CD4-positive, CD25-positive, alpha-beta regulatory T cell (primary cell): ENCODE results near the gene CALN1. TPM values are rescaled to one million over a fixed set of nuclear protein-coding genes. Genes with fewer than 3 reads are reported as not detected.
"Not testable (repeated sequence)": the region's sequence is repeated elsewhere in the genome, so short reads cannot be mapped to it uniquely, and the experiment has no call there.

Experiments used
- ATAC-seq, 2 donors: fragments of 150-1000 bp; cut with Tn5 transposase; one replicate each; pipeline ENCODE4 v1.10.0; 2021; ENCODE audit warnings: low read depth in 2 of 2, moderate number of reproducible peaks in 2 of 2, moderate library complexity in 1 of 2
- DNase-seq, 3 donors: peaks; one replicate each; pipeline versions ENCODE4 v3.0.0 to v3.0.0-alpha.2; 2012 to 2022; ENCODE audit warnings: mixed read lengths in 1 of 3
- H3K27ac ChIP-seq: one replicate; pipeline ENCODE4 v1.7.0; 2013; ENCODE audit warnings: mild to moderate bottlenecking, low read length; ENCODE audit not compliant: insufficient read depth, poor library complexity, severe bottlenecking
- H3K27me3 ChIP-seq: one replicate; pipeline ENCODE4 v1.7.0; 2013; ENCODE audit warnings: low read length; ENCODE audit not compliant: control insufficient read depth, insufficient read depth
- H3K36me3 ChIP-seq: one replicate; pipeline ENCODE4 v1.7.0; 2013; ENCODE audit warnings: mild to moderate bottlenecking, low read length, moderate library complexity; ENCODE audit not compliant: control insufficient read depth, insufficient read depth
- H3K4me1 ChIP-seq: 2 replicates; pipeline ENCODE4 v1.7.0; 2013; ENCODE audit warnings: mild to moderate bottlenecking, low read length; ENCODE audit not compliant: insufficient read depth, control insufficient read depth, poor library complexity, severe bottlenecking
- H3K4me3 ChIP-seq: one replicate; pipeline ENCODE4 v1.7.0; 2013; ENCODE audit warnings: low read depth, mild to moderate bottlenecking, low read length, moderate library complexity
- H3K9me3 ChIP-seq, 2 experiments: 1 replicate in 1 of 2; 2 replicates in 1 of 2; pipeline ENCODE4 v1.7.0; 2013; ENCODE audit warnings: low read length in 2 of 2, mild to moderate bottlenecking in 1 of 2, moderate library complexity in 1 of 2; ENCODE audit not compliant: control insufficient read depth in 2 of 2
- H3K27ac Mint-ChIP-seq, 3 donors: one replicate each; pipeline ENCODE4 v1.8.0; 2020 to 2022; ENCODE audit warnings: mild to moderate bottlenecking in 3 of 3, mixed read lengths in 3 of 3, moderate library complexity in 2 of 3
- H3K27me3 Mint-ChIP-seq: one replicate; pipeline ENCODE4 v1.8.0; 2022; ENCODE audit warnings: mild to moderate bottlenecking, mixed read lengths
- H3K36me3 Mint-ChIP-seq: one replicate; pipeline ENCODE4 v1.8.0; 2020; ENCODE audit warnings: mixed read lengths
- H3K4me1 Mint-ChIP-seq, 4 donors: one replicate each; pipeline ENCODE4 v1.8.0; 2020 to 2022; ENCODE audit warnings: mixed read lengths in 4 of 4, mild to moderate bottlenecking in 1 of 4
- H3K4me3 Mint-ChIP-seq, 4 donors: one replicate each; pipeline ENCODE4 v1.8.0; 2020 to 2022; ENCODE audit warnings: mild to moderate bottlenecking in 4 of 4, mixed read lengths in 4 of 4, moderate library complexity in 3 of 4
- H3K9me3 Mint-ChIP-seq, 7 donors: one replicate each; pipeline ENCODE4 v1.8.0; 2020 to 2022; ENCODE audit warnings: mixed read lengths in 7 of 7, mild to moderate bottlenecking in 3 of 7, moderate library complexity in 2 of 7
- polyA plus RNA-seq, 4 donors: library from polyadenylated mRNA; unstranded; fragments of 300-500 nt; fragmentation: Illumina TruSeq; gene quantifications; one replicate each; pipeline ENCODE4 v1.2.3, GENCODE V29; 2021
- total RNA-seq: library from RNA; stranded (reverse); gene quantifications from one replicate; pipeline ENCODE4 v1.2.3, GENCODE V29; 2022

The CALN1 gene
- total and polyA plus RNA-seq, 5 donors from 2014 or later: 0.52 TPM; not detected in 4

- Histone ChIP-seq H3K36me3 (no peaks in the 10 kb centered on the region), H3K27me3 (no peaks in the 10 kb centered on the region), H3K4me3 (no peak overlapping the region), H3K27ac (no peak overlapping the region), H3K9me3 (no peaks in the 10 kb centered on the region), H3K4me1 (no peaks in the 10 kb centered on the region)
- Mint-ChIP-seq H3K27ac (no peak overlapping the region), H3K27me3 (no peaks in the 10 kb centered on the region), H3K4me3 (no peak overlapping the region), H3K4me1 (peaks cover 0 to 11% (median 0%) of the 10 kb centered on the region in 4 donors), H3K36me3 (no peaks in the 10 kb centered on the region), H3K9me3 (peaks cover 0 to 6% (median 0%) of the 10 kb centered on the region in 7 donors)
- no peak for DNase-seq
- no peak for ATAC-seq
Measured at GRCh38 chr7:72362246-72362645, 49.9 kb downstream of the CALN1 start.

GRCh38 chr7:72345208-72345727 is 66.9 kb downstream of the CALN1 start:
- Mint-ChIP-seq H3K27ac (no peak overlapping the region), H3K4me3 (no peak overlapping the region), H3K4me1 (peaks cover 0 to 2% (median 0%) of the 10 kb centered on the region in 4 donors), H3K9me3 (peaks cover 0 to 5% (median 2%) of the 10 kb centered on the region in 7 donors), H3K36me3 (no peaks in the 10 kb centered on the region), H3K27me3 (peaks cover 23% of the 10 kb centered on the region)
- no peak for DNase-seq
- Histone ChIP-seq H3K4me3 (no peak overlapping the region), H3K9me3 (no peaks in the 10 kb centered on the region), H3K27me3 (no peaks in the 10 kb centered on the region), H3K36me3 (no peaks in the 10 kb centered on the region), H3K4me1 (no peaks in the 10 kb centered on the region), H3K27ac (no peak overlapping the region)
- ATAC-seq: no peak

DNA sequence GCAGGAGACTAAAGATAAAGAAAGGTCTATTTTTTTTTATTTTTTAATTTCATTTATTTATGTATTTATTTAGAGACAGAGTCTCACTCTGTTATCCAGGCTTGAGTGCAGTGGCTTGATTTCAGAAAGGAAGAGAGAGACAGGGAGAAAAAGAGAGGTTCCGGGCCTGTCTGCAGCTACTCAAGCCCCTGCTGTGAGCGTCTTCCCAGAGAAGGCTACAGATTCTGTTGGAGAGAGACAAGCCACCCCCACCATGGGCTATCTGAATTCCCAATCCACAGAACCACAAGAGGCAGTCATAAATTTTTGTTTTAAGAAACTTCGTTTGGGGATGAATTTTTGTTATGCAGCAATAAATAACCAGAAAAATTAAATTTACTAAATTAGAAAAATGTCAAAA is 68.1 kb downstream of the CALN1 start:
- Mint-ChIP-seq H3K4me3 (no peak overlapping the region), H3K27me3 (peaks cover 24% of the 10 kb centered on the region), H3K27ac (no peak overlapping the region), H3K9me3 (peaks cover 0 to 4% (median 2%) of the 10 kb centered on the region in 7 donors), H3K36me3 (no peaks in the 10 kb centered on the region), H3K4me1 (peaks cover 0 to 2% (median 0%) of the 10 kb centered on the region in 4 donors)
- Histone ChIP-seq H3K36me3 (no peaks in the 10 kb centered on the region), H3K27me3 (no peaks in the 10 kb centered on the region), H3K4me3 (no peak overlapping the region), H3K4me1 (no peaks in the 10 kb centered on the region), H3K9me3 (no peaks in the 10 kb centered on the region), H3K27ac (no peak overlapping the region)
- ATAC-seq: no peak
- no peak for DNase-seq

GRCh38 chr7:72343354-72343753 is 68.8 kb downstream of the CALN1 start:
- not testable (repeated sequence) for H3K36me3 ChIP-seq, ATAC-seq, DNase-seq, H3K27ac ChIP-seq, H3K27ac Mint-ChIP-seq, H3K4me3 Mint-ChIP-seq, H3K36me3 Mint-ChIP-seq, H3K4me1 Mint-ChIP-seq, H3K9me3 Mint-ChIP-seq, H3K27me3 ChIP-seq, H3K4me3 ChIP-seq, H3K4me1 ChIP-seq, H3K9me3 ChIP-seq
- peaks cover 21% of the 10 kb centered on the region for H3K27me3 Mint-ChIP-seq

DNA sequence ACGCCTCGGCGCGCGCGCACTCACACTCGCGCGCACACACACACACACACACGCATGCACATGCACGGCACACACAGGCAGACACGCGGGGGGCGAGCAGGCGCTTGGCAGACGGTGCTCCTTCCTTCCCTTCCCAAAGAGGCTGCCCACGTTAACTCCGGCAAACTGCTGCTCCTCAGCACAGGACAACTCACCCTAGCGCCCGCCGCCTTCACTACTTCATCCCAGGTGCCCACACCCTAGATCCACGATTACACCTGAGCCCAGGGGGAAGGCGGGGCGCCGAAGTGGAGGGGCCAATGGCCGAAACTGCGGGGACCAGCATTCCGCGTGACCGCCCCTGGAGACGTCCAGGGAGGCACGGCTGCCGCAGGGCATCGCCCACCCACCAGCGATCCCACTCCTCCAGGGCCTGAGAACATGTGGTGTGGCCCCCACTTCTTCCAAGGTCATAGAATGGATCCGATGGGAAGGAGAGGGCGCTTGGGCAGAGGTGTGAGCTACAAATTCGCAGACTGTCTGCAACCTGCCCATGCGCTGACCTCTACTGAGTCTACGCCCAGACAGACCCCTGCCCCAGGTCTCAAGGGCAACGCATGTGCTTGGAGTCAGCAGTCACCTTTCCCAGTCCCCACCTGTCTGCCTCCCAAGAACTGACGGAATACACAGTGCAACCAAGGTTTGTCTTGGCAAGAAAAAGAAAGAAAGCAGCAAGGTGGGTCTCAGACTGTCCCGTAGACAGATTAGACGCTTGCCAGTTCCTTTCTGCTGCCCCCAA is 74.6 kb downstream of the CALN1 start:
- no peaks in the 10 kb centered on the region for H3K36me3 Mint-ChIP-seq

DNA sequence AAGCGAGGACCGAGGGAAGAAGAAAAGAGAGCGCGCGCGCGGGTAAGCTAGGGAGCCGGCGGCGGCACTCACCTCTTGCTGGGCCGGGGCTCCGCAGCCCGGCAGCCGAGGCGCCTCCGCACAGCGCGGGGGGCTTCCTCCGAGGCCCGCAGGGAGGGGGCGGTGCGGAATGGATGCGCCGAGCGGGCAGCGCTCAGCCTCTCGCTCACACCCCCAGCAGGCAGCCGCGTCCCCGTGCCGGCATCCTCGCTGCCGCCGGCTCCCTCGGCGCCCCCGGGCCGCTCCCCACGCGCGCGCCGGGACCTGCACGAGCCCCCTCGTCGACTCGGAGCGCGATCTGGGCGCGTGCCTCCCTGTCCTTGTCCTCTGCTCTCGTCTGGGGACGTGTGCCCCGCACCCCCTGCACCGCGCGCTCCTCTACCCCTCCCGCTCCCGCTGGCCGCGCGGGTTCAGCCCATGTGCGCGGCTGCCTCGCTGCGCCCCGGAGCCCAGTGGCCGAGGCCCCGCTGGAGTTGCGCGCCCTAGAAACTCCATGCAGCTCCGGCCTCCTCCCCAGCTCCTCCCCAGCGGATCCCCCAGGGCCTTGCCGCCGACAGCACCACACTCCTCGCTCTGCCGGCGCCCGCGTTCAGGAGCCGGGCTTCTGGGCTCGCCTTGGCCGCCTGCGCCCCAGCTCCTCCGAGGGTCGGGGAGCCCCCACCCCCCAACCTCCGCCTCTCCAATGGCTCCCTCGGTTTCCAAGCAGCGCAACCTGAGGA is 75.3 kb downstream of the CALN1 start:
- ATAC-seq (no peak), DNase-seq (no peak)
- Histone ChIP-seq H3K27ac (no peak overlapping the region), H3K36me3 (no peaks in the 10 kb centered on the region), H3K27me3 (peaks cover 4% of the 10 kb centered on the region), H3K4me3 (no peak overlapping the region), H3K4me1 (no peaks in the 10 kb centered on the region), H3K9me3 (no peaks in the 10 kb centered on the region)
- no peak overlapping the region for H3K4me3 Mint-ChIP-seq
- no peaks in the 10 kb centered on the region for H3K36me3 Mint-ChIP-seq
- H3K27ac Mint-ChIP-seq: no peak overlapping the region
- H3K27me3 Mint-ChIP-seq: peaks cover 8% of the 10 kb centered on the region
- peaks cover 0 to 4% (median 1%) of the 10 kb centered on the region in 4 donors for H3K4me1 Mint-ChIP-seq
- H3K9me3 Mint-ChIP-seq: peaks cover 0 to 12% (median 3%) of the 10 kb centered on the region in 7 donors

More for the DNA sequence above, 74.6 kb downstream of the CALN1 start:
- no peaks in the 10 kb centered on the region for H3K36me3 ChIP-seq
- H3K4me3 Mint-ChIP-seq: no peak overlapping the region
- peaks cover 4% of the 10 kb centered on the region for H3K27me3 ChIP-seq
- no peak overlapping the region for H3K4me3 ChIP-seq
- peaks cover 11% of the 10 kb centered on the region for H3K27me3 Mint-ChIP-seq
- no peak for DNase-seq
- peaks cover 0 to 10% (median 3%) of the 10 kb centered on the region in 7 donors for H3K9me3 Mint-ChIP-seq
- no peak overlapping the region for H3K27ac Mint-ChIP-seq
- no peaks in the 10 kb centered on the region for H3K9me3 ChIP-seq
- H3K4me1 ChIP-seq: no peaks in the 10 kb centered on the region
- ATAC-seq: no peak
- H3K27ac ChIP-seq: no peak overlapping the region
- H3K4me1 Mint-ChIP-seq: peaks cover 0 to 4% (median 1%) of the 10 kb centered on the region in 4 donors

DNA sequence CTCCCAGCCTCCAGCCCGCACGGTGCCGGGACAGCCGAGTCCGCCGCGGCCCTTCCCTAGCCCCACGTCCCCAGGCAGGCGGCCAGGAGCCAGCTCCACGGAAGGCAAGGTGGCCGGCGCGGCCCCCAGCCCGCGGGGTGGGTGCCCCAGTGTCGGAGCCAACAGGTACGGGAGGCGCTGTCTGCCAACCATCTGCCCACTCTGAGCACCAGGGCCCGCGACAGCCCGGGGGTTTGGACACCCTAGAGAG is 75.8 kb downstream of the CALN1 start:
- Histone ChIP-seq H3K27ac (no peak overlapping the region), H3K36me3 (no peaks in the 10 kb centered on the region), H3K4me1 (no peaks in the 10 kb centered on the region), H3K9me3 (no peaks in the 10 kb centered on the region), H3K27me3 (peaks cover 4% of the 10 kb centered on the region), H3K4me3 (no peak overlapping the region)
- Mint-ChIP-seq H3K9me3 (peaks cover 0 to 12% (median 3%) of the 10 kb centered on the region in 7 donors), H3K27ac (no peak overlapping the region), H3K27me3 (peaks cover 8% of the 10 kb centered on the region), H3K4me3 (no peak overlapping the region), H3K4me1 (peaks cover 0 to 4% (median 1%) of the 10 kb centered on the region in 4 donors), H3K36me3 (no peaks in the 10 kb centered on the region)
- no peak for DNase-seq
- ATAC-seq: no peak
